GM21619 (cell line): ENCODE data around the gene ATP6AP2.
"Not testable (repeated sequence)": the region's sequence is repeated elsewhere in the genome, so short reads cannot be mapped to it uniquely, and the experiment has no call there.

ENCODE experiments used
- ATAC-seq: cut with Tn5 transposase; IDR thresholded peaks from one replicate; pipeline ENCODE4 v1.9.1; 2021; ENCODE audit not compliant: unreplicated experiment

The ATP6AP2 gene

DNA sequence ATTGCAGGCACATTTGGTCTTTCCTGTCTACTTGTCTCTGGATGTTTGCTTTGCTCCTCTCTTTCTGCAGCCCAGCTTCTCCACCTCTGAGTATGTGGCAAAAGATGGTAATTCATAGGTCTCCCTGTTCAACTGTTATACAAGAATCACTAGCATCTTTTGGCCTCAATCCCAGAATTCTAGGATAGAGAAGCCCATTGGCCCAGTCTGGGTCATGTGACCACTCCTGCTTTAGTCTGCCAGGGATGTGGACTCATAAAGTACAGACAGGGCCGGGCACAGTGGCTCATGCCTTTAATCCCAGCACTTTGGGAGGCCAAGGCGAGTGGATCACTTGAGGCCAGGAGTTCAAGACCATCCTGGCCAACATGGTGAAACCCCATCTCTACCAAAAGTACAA is 5.4 kb upstream of the ATP6AP2 start:
- ATAC-seq: not testable (repeated sequence)

DNA sequence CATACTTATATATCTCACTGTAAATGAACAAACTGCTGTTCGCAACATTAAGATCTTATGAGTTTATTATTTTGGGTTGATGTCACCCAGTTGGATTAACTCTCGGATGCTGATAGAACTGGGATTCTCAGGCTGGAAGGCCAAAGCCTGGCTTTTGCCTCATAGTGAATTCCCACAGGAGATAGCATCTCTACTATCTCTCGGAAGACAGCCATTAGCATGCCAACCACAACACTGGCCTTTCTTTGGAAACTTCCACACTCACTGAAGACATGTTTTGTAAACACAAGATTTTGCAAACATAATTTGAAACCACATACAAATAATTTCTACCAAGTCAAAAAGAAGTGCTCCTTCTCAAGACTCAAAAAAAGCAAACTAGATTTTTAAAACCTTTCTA is 4.5 kb upstream of the ATP6AP2 start:
- no peak for ATAC-seq

DNA sequence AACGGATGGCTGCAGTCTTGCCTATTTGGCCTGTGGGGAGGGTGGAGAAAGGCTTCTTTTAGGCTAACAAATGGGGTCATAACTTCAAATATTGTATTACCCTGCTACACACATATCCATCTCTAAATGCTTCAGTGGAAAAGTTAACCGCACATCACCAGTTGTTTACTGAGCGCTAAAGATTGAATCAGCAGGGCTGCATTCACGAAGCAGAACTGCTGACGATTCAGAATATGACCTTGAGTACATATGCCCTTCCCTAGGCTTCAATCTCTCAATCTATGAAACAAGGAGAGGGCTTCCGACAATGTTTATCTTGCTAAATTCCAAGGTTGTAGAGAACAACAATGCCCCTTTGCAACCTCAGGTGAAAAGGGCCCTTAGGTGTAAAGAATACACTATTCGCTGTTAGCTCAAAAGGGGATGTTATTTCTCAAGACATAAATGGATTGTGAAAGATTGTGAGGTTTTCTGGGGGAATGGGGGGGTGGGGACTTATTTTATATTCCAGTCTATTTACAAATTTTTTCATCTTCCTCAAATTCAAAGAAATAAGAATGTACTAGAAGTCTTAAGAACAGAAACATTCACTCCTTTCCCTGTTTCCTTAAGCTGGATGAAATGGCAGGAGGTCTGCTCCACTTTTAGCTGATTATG is 2.6 kb upstream of the ATP6AP2 start:
- ATAC-seq: no peak

DNA sequence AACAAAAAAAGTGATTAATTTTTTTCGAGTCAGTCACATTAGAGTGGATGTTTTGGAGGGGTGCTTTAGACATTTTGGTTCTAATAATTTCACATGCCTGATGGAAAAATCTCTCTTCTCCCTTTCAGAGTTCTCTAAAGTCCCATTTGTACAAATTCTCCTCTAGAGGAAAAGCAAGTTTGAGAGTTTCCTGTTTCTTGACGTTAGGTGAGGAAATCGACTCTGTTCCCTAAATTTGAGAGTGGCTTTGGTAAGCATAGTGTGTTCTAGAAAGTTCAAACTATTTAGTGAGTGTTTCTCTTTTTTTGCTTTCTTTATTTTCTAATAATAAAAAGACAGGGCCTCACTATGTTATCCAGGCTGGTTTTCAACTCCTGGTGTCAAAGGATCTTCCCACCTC is 1.6 kb upstream of the ATP6AP2 start:
- ATAC-seq: no peak

DNA sequence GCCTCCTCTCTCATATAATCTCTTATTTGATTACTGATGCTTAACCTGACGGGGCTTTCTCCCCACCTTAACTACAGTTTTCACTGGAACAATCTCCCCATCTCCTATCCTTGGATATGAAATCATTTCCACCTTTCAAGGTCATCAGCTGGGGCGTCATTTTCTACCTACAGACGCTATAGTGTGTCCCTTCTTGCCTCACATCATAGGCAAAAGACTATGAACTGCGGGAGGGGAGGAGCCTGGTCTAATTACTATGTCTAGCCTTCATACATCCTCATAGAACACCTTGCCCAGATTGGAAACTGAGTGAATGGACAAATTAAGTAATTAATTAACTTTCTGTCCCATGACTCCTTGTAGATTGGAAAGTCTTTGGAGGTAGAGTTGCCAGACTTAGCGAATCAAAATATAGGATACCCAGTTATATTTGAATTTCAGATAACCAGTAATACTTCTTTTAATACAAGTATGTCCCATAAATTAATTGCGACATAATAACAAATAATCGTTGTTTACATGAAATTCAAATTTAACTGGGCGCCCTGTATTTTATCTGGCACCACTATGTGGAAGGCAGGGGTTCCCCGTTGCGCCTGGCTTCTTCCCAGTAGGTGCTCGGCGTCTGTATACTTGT is 752 bp upstream of the ATP6AP2 start:
- peak; percentile 53 for ATAC-seq

DNA sequence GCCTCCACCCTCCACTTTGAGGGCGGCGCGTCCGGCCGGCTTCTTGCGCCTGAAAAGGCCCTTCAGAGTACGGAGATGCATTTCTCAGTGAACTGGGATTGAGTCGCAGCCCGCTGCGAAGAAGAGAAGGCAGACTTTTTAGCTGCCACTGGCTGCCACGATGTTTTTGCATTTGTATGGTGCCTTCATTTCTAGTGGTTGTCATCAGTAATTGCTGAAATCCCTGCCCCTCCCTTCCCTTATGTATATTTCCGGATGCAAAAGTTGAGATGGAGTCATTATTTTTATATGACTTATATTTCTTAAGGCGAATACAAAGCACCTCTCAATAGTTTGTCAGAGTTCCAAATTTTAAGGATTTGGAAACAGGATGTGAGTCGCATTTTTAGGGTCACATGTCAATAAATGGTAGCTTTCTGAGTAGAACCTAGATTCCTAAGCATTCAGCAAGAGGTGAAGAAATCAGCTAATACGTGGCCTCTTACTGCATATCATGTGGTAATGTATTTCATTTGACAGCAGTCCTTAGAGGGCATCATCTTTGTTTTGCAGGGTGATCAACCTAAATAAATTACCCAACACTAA is 658 bp downstream of the ATP6AP2 start:
- ATAC-seq: no peak

GRCh38 chrX:40582178-40582577 is 1.4 kb downstream of the ATP6AP2 start:
- ATAC-seq: not testable (repeated sequence)

DNA sequence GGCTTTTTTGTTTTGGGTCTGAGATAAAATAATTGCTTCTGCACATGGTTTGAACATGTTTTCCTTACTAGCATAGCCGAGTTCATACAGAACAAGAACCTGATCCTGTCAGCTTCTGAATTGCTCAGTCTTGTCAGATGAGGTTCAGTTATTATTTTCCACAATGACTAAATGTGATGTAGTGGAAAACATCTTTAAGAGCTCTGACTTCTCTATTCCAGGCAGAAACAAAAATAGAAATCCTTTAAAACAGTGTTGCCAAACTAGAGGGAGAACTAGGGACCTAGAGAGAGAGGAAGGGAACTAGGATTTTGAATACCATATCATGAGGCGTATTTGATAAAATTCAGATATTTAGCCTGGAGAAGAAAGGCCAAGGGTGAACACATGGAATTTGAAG is 2.0 kb downstream of the ATP6AP2 start:
- ATAC-seq: no peak

- not testable (repeated sequence) for ATAC-seq
Observed at GRCh38 chrX:40587623-40588022, 6.9 kb downstream of the ATP6AP2 start.

GRCh38 chrX:40589616-40590321 is 9.0 kb downstream of the ATP6AP2 start:
- not testable (repeated sequence) for ATAC-seq

DNA sequence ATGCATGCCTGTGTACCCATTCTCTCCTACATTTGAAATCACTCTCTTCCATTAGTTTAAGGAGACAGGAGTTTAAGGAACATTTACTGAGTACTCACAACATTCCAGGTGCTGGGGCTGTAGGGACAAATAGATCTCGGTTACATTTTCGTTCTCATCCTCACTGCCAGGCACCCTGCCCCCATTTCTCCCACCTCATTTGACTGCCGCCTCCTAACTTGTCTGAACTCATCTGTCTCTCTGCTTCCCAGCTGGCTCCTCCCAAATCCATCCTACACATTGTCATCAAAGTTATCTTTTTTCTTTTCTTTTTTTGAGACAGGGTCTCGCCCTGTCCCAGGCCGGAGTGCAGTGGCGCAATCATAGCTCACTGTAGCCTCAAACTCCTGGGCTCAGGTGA is 22.7 kb downstream of the ATP6AP2 start:
- ATAC-seq: no peak

- ATAC-seq: no peak
Observed at GRCh38 chrX:40607381-40607780, 26.6 kb downstream of the ATP6AP2 start.

DNA sequence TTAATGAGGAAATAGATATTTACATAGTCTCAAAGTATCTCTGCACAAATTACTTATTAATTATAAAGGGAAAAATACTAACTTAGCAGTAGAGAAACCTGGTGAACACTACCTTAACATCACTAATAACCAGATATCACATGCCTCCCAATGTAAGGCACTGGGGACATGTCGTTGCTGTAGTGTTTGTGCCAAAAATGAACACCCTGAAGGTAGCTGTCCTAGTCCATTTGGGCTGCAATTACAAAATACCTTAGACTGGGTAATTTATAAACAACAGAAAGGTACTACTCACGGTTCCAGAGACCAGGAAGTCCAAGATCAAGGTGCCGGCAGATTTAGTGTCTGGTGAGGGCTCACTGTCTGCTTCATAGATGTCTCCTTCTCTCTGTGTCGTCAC is 31.7 kb downstream of the ATP6AP2 start:
- ATAC-seq: no peak

GRCh38 chrX:40615976-40616375 is 35.2 kb downstream of the ATP6AP2 start:
- ATAC-seq: no peak

DNA sequence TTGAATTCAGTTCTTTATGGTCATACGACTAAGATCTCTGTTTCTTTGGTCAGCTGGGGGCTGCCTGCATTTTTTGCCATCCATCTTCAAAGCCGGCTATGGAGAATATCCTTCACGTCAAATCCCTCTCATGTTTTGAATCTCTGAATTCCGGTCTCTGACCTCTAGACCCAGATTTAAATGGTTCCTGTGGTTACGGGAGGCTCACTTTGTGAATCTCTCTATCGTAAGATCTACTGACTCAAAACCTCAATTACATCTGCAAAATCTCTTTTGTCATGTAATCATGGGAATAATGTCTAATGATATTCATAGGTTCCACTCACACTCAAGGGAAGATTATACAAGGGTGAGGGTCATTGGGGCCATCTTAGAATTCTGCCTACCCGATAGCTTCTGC is 36.8 kb downstream of the ATP6AP2 start:
- ATAC-seq: no peak

DNA sequence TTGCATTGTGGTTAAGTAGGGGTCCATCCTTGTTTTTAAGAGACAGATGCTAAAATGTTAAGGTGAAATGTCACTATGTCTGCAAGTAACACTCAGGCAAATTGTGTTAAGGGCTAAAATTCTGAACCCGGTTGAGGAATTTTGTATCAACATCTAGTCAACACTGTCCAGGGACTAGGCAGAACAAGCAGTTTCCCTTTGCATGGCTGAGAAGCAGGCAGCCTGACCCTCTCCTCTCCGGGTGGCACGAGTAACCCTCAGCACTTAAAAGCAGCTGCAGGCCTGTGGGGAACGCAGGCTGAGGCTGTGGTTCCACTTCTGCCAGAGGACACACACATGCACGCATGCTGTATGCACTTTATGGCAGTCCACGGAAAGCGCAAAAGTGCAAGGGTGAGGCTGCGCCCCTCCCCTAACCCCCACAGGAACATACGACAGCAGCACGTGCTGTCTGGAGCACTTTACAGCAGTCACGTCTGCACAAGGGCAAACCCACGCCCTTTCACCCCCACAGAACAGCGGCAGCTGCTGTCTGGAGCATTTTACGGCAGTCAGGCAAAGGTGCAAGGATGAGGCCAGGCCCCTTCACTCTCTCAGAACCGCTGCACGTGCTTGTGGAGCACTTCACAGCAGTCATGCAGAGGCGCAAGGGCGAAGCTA is 41.8 kb downstream of the ATP6AP2 start:
- no peak for ATAC-seq

GRCh38 chrX:40623139-40623536 is 42.4 kb downstream of the ATP6AP2 start, which contains the start of gene MPC1L:
Gene MPC1L (plus strand): TSS chrX:40623428. CDS start chrX:40623566, 138 bp downstream.
- ATAC-seq: no peak

- no peak for ATAC-seq
Observed at GRCh38 chrX:40623665-40624064, 42.9 kb downstream of the ATP6AP2 start.

- ATAC-seq: no peak
Observed at GRCh38 chrX:40625294-40625693, 44.5 kb downstream of the ATP6AP2 start.

- no peak for ATAC-seq
Observed at GRCh38 chrX:40628506-40628905, 47.7 kb downstream of the ATP6AP2 start.

GRCh38 chrX:40632199-40632598 is 51.4 kb downstream of the ATP6AP2 start:
- ATAC-seq: no peak
